OCI-LY7 (cell line): ENCODE measurements around the gene CPT2. TPM values are rescaled to one million over a fixed set of nuclear protein-coding genes. Genes with fewer than 3 reads are reported as not detected.

Experiments
- BruUV-seq: library from RNA; stranded (reverse); fragments of 400-500 nt; replicated peaks from 2 replicates; lab custom pipeline; 2021; lab: Mats Ljungman, UMichigan
- CTCF ChIA-PET: fragments of 300-600 bp; sonication (Branson Sonifier 250); formaldehyde crosslinking; loops from one replicate; lab custom pipeline; 2022; ENCODE audit warnings: antibody characterized with exemption; ENCODE audit not compliant: unreplicated experiment; lab: Charles Lee
- POLR2A ChIA-PET: fragments of 300-600 bp; sonication (Branson Sonifier 250); formaldehyde crosslinking; loops from one replicate; lab custom pipeline; 2022; ENCODE audit warnings: antibody characterized with exemption; lab: Charles Lee
- DNase-seq: peaks from one replicate; pipeline ENCODE4 v3.0.0-alpha.2; 2015; ENCODE audit warnings: low spot score
- H2AFZ ChIP-seq: fragments of 200-600 bp; sonication (generic), shearing (Covaris generic); 2 replicates; pipeline ENCODE4 v1.6.1; 2014; ENCODE audit warnings: mild to moderate bottlenecking, antibody characterized with exemption, low read length, moderate library complexity
- H3K27ac ChIP-seq: fragments of 200-600 bp; sonication (generic); 2 replicates; pipeline ENCODE4 v1.5.1; 2014; ENCODE audit warnings: mixed run types, low read depth, mild to moderate bottlenecking, moderate library complexity, low read length, inconsistent platforms; ENCODE audit not compliant: poor library complexity, severe bottlenecking
- H3K36me3 ChIP-seq: fragments of 200-600 bp; sonication (generic); 2 replicates; pipeline ENCODE4 v1.6.1; 2014; ENCODE audit warnings: mild to moderate bottlenecking, antibody characterized with exemption, low read length, moderate library complexity, mixed read lengths; ENCODE audit not compliant: insufficient read depth
- H3K4me1 ChIP-seq: fragments of 200-600 bp; sonication (generic); 2 replicates; pipeline ENCODE4 v1.5.1; 2014; ENCODE audit warnings: mild to moderate bottlenecking, low read length; ENCODE audit not compliant: insufficient read depth, poor library complexity, severe bottlenecking
- H3K4me2 ChIP-seq: fragments of 200-600 bp; sonication (generic); 2 replicates; pipeline ENCODE4 v1.6.1; 2014; ENCODE audit warnings: mild to moderate bottlenecking, low read length
- H3K4me3 ChIP-seq: fragments of 200-600 bp; sonication (generic); 2 replicates; pipeline ENCODE4 v1.5.1; 2014; ENCODE audit warnings: mild to moderate bottlenecking, low read depth, low read length; ENCODE audit not compliant: poor library complexity, severe bottlenecking
- H3K79me2 ChIP-seq: fragments of 200-600 bp; sonication (generic); 2 replicates; pipeline ENCODE4 v1.6.1; 2016; ENCODE audit warnings: low read depth, mild to moderate bottlenecking, low read length, moderate library complexity, mixed read lengths; ENCODE audit not compliant: insufficient read depth
- H3K9me2 ChIP-seq: fragments of 200-600 bp; sonication (generic); 2 replicates; pipeline ENCODE4 v1.6.1; 2016; ENCODE audit warnings: mild to moderate bottlenecking, low read length, mixed read lengths; ENCODE audit not compliant: insufficient read depth
- H3K9me3 ChIP-seq: fragments of 200-600 bp; sonication (generic); 2 replicates; pipeline ENCODE4 v1.6.1; 2014; ENCODE audit warnings: mild to moderate bottlenecking, mixed run types, low read length, mixed read lengths
- H4K20me1 ChIP-seq: fragments of 200-600 bp; sonication (generic); 2 replicates; pipeline ENCODE4 v1.6.1; 2014; ENCODE audit warnings: mild to moderate bottlenecking, antibody characterized with exemption, low read length, moderate library complexity, mixed read lengths; ENCODE audit not compliant: insufficient read depth
- EZH2phosphoT487 ChIP-seq: fragments of 200-600 bp; sonication (generic); IDR thresholded peaks from 2 replicates; pipeline ENCODE4 v1.6.1; 2018; ENCODE audit warnings: low read depth, borderline replicate concordance, mild to moderate bottlenecking, mixed run types, antibody characterized with exemption, low read length, moderate library complexity, mixed read lengths
- intact Hi-C: fragments of 100-400 bp; cut with micrococcal nuclease; formaldehyde crosslinking; loops from one replicate; pipeline ENCODE4 v1.10.0; 2022; ENCODE audit not compliant: unreplicated experiment
- total RNA-seq, 2 experiments: library from RNA; depleted of rRNA in 1 of 2; stranded (reverse); fragments of >200 nt in 1 of 2; shearing (Covaris generic) in 1 of 2; gene quantifications; 2 replicates each; pipeline ENCODE4 v1.2.3, GENCODE V29; 2014 to 2022
- TF ChIP-seq, protein P1 (sequence below): fragments of 200-600 bp; sonication (generic); conservative IDR thresholded peaks from 2 replicates; pipeline ENCODE4 v1.5.1; 2014; ENCODE audit warnings: mild to moderate bottlenecking, antibody characterized with exemption, low read length, moderate library complexity, mixed read lengths

Gene CPT2
- total RNA-seq, 2 experiments from 2014 or later = 19.9 to 26.6 TPM

DNA sequence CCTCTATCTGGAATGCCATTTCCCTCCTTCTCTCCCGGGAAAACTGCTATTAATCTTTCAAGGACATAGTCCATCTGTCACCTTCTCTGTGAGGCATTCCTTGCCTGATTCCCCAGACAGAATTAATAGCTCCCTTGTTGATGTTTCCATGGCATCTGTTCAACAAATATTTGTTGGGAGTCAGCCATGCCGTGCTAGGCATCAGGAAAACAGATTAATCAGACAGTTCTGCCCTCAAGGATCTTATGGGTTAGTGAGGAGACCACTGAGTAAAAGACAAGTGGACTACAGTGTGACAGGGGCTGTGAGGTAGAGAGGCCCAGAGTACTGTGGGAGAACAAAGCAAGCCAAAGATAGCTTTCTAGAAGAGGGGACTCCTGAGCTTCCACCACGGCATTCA is 53.1 kb downstream of the CPT2 start:
- DNase-seq = no peak
- H3K36me3 ChIP-seq = peaks cover 95% of the 10 kb centered on the region
- peaks cover 19% of the 10 kb centered on the region for H3K4me1 ChIP-seq
- no peaks in the 10 kb centered on the region for H4K20me1 ChIP-seq
- H3K79me2 ChIP-seq = no peaks in the 10 kb centered on the region
- H3K27ac ChIP-seq = no peak overlapping the region
- no peaks in the 10 kb centered on the region for H3K9me3 ChIP-seq
- H3K9me2 ChIP-seq = no peaks in the 10 kb centered on the region
- H3K4me2 ChIP-seq = no peak overlapping the region
- TF ChIP-seq, protein P1, sequence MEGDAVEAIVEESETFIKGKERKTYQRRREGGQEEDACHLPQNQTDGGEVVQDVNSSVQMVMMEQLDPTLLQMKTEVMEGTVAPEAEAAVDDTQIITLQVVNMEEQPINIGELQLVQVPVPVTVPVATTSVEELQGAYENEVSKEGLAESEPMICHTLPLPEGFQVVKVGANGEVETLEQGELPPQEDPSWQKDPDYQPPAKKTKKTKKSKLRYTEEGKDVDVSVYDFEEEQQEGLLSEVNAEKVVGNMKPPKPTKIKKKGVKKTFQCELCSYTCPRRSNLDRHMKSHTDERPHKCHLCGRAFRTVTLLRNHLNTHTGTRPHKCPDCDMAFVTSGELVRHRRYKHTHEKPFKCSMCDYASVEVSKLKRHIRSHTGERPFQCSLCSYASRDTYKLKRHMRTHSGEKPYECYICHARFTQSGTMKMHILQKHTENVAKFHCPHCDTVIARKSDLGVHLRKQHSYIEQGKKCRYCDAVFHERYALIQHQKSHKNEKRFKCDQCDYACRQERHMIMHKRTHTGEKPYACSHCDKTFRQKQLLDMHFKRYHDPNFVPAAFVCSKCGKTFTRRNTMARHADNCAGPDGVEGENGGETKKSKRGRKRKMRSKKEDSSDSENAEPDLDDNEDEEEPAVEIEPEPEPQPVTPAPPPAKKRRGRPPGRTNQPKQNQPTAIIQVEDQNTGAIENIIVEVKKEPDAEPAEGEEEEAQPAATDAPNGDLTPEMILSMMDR = no peak
- TF ChIP-seq EZH2phosphoT487 = no peak
- H3K4me3 ChIP-seq = no peak overlapping the region
- H2AFZ ChIP-seq = no peak overlapping the region
- ChIA-PET POLR2A (interaction anchor here (1.1 kb wide), 1 partner anchor 29 kb away, joined by 4 read pairs; the partner anchor contains the start of gene CZIB), CTCF (no interaction called here)
- intact Hi-C loops = no loop called here
- BruUV-seq = no TSS peak

DNA sequence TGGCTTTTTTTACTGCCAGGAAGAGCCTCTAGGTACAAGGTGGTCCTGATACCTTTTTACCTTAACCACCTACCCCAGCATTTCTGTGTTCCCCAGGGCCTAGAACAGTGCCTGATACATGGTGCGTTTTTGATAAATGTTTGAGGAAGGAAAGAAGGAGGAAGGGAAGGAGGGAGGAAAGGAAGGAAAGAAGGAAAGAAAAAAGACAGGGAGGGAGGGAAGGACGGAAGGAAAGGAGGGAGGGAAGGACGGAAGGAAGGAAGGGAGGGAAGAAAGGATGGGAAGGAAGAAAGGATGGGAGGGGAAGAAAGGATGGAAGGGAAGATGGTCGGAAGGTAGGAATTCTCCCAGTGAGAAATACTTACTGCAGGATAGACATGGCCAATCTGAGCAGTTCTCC is 53.7 kb downstream of the CPT2 start:
- no peak for DNase-seq
- Histone ChIP-seq H4K20me1 (no peaks in the 10 kb centered on the region), H3K4me2 (no peak overlapping the region), H3K79me2 (no peaks in the 10 kb centered on the region), H3K36me3 (peaks cover 95% of the 10 kb centered on the region), H3K4me1 (peaks cover 19% of the 10 kb centered on the region), H3K4me3 (no peak overlapping the region), H2AFZ (no peak overlapping the region), H3K27ac (no peak overlapping the region), H3K9me2 (no peaks in the 10 kb centered on the region), H3K9me3 (no peaks in the 10 kb centered on the region)
- ChIA-PET POLR2A (no interaction called here), CTCF (no interaction called here)
- TF ChIP-seq, protein P1 = no peak
- TF ChIP-seq EZH2phosphoT487 = no peak
- BruUV-seq = no TSS peak
- intact Hi-C loops = no loop called here

DNA sequence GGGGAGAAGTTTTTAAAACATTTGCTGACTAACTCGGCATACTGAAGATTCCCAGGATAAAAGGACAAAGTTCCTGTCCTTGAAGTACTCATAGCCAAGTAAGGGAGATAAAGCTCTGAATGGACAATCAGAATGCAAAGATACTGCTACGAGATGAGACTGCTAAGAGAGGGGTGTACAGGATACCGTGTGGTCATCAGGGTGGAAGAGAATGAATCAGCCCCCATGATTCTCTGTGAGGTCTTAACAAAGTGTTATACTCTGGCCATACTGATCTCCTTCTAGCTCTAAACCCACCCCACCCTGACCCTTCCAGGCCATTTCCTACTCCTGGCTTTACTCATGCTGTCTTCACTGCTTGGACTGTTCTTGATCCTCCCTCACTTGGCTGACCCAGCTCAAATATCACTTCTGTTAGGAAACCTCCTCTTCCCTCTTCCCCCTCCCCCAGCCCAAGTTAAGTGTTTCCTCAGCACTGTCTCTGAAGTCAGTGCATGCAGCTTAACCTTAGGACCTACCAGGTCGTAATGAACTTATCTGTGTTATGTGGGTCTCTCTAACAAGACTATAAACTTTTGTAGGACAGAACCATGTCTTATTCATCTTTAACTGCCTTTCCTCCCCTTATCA is 57.5 kb downstream of the CPT2 start:
- H3K79me2 ChIP-seq = no peaks in the 10 kb centered on the region
- H3K36me3 ChIP-seq = peaks cover 95% of the 10 kb centered on the region
- H3K27ac ChIP-seq = no peak overlapping the region
- H3K4me1 ChIP-seq = no peaks in the 10 kb centered on the region
- no peak for TF ChIP-seq EZH2phosphoT487
- TF ChIP-seq, protein P1 = no peak
- H3K9me3 ChIP-seq = no peaks in the 10 kb centered on the region
- no peaks in the 10 kb centered on the region for H4K20me1 ChIP-seq
- H3K4me3 ChIP-seq = no peak overlapping the region
- no peak for DNase-seq
- ChIA-PET POLR2A (no interaction called here), CTCF (no interaction called here)
- no TSS peak for BruUV-seq
- no peaks in the 10 kb centered on the region for H3K9me2 ChIP-seq
- no peak overlapping the region for H3K4me2 ChIP-seq
- H2AFZ ChIP-seq = no peak overlapping the region
- intact Hi-C loops = no loop called here
